WERI-Rb-1 (cell line): ENCODE results near the gene C1QL1.

Experiments
- DNase-seq: peaks from one replicate; pipeline ENCODE4 v3.0.0-alpha.2; 2020
- H3K27ac ChIP-seq: fragments of 250-450 bp; sonication (Bioruptor Pico); 2 replicates; pipeline ENCODE4 v1.5.1; 2020; ENCODE audit warnings: mild to moderate bottlenecking, moderate library complexity
- H3K27me3 ChIP-seq: fragments of 250-450 bp; sonication (Bioruptor Pico); 2 replicates; pipeline ENCODE4 v1.5.1; 2021; ENCODE audit warnings: mild to moderate bottlenecking, low read depth, moderate library complexity; ENCODE audit not compliant: insufficient read depth, severe bottlenecking
- H3K36me3 ChIP-seq: fragments of 250-450 bp; sonication (Bioruptor Pico); 2 replicates; pipeline ENCODE4 v1.5.1; 2020; ENCODE audit warnings: mild to moderate bottlenecking, moderate library complexity
- H3K4me3 ChIP-seq: 2 replicates; pipeline ENCODE4 v1.5.1; 2011; ENCODE audit warnings: low read depth, mild to moderate bottlenecking, control low read depth, low read length
- H3K9me3 ChIP-seq: fragments of 250-450 bp; sonication (Bioruptor Pico); 2 replicates; pipeline ENCODE4 v1.5.1; 2021; ENCODE audit warnings: mild to moderate bottlenecking, moderate library complexity; ENCODE audit not compliant: severe bottlenecking
- CTCF ChIP-seq: IDR thresholded peaks from 2 replicates; pipeline ENCODE4 v1.5.1; 2011; ENCODE audit warnings: low read depth, mild to moderate bottlenecking, control low read depth, inconsistent platforms, low read length

Gene C1QL1

GRCh38 chr17:44919885-44920564, 48.1 kb downstream of the C1QL1 start:
- Histone ChIP-seq H3K9me3 (no peaks in the 10 kb centered on the region), H3K36me3 (peaks cover 4% of the 10 kb centered on the region), H3K4me3 (no peak overlapping the region), H3K27ac (no peak overlapping the region), H3K27me3 (no peaks in the 10 kb centered on the region)
- peak; percentile 96 for TF ChIP-seq CTCF
- DNase-seq, result peak; percentile 90

GRCh38 chr17:44919411-44919810, 48.7 kb downstream of the C1QL1 start:
- H3K9me3 ChIP-seq, result no peaks in the 10 kb centered on the region
- H3K27ac ChIP-seq, result no peak overlapping the region
- H3K27me3 ChIP-seq, result no peaks in the 10 kb centered on the region
- H3K4me3 ChIP-seq, result no peak overlapping the region
- TF ChIP-seq CTCF, result no peak
- no peak for DNase-seq
- no peaks in the 10 kb centered on the region for H3K36me3 ChIP-seq

- no peak overlapping the region for H3K27ac ChIP-seq
- H3K36me3 ChIP-seq, result no peaks in the 10 kb centered on the region
- H3K27me3 ChIP-seq, result no peaks in the 10 kb centered on the region
- no peak for DNase-seq
- no peak overlapping the region for H3K4me3 ChIP-seq
- no peaks in the 10 kb centered on the region for H3K9me3 ChIP-seq
- no peak for TF ChIP-seq CTCF
These were observed 50.1 kb downstream of the C1QL1 start for GRCh38 chr17:44918006-44918405.

GRCh38 chr17:44917456-44917855, 50.6 kb downstream of the C1QL1 start:
- DNase-seq, result no peak
- Histone ChIP-seq H3K9me3 (no peaks in the 10 kb centered on the region), H3K4me3 (no peak overlapping the region), H3K27me3 (no peaks in the 10 kb centered on the region), H3K36me3 (no peaks in the 10 kb centered on the region), H3K27ac (no peak overlapping the region)
- no peak for TF ChIP-seq CTCF

- DNase-seq, result no peak
- TF ChIP-seq CTCF, result no peak
- H3K4me3 ChIP-seq, result no peak overlapping the region
These were observed 51.3 kb downstream of the C1QL1 start for GRCh38 chr17:44916781-44917241.

More at GRCh38 chr17:44916781-44917241, 51.3 kb downstream of the C1QL1 start:
- Histone ChIP-seq H3K27ac (no peak overlapping the region), H3K27me3 (no peaks in the 10 kb centered on the region), H3K9me3 (no peaks in the 10 kb centered on the region), H3K36me3 (no peaks in the 10 kb centered on the region)
